IPS-18a (cell line): ENCODE data around the gene SHC1.

ENCODE experiments used
- H3K27ac ChIP-seq: one replicate; pipeline ENCODE4 v1.5.1; 2013; ENCODE audit warnings: low read length
- H3K27me3 ChIP-seq: one replicate; pipeline ENCODE4 v1.6.1; 2013; ENCODE audit warnings: mild to moderate bottlenecking, low read length; ENCODE audit not compliant: control insufficient read depth, insufficient read depth
- H3K36me3 ChIP-seq: one replicate; pipeline ENCODE4 v1.6.1; 2013; ENCODE audit warnings: low read depth, low read length; ENCODE audit not compliant: control insufficient read depth
- H3K4me1 ChIP-seq: one replicate; pipeline ENCODE4 v1.6.1; 2013; ENCODE audit warnings: low read depth, low read length; ENCODE audit not compliant: control insufficient read depth
- H3K4me3 ChIP-seq: one replicate; pipeline ENCODE4 v1.5.1; 2013; ENCODE audit warnings: low read length
- H3K9ac ChIP-seq: one replicate; pipeline ENCODE4 v1.6.1; 2013; ENCODE audit warnings: mild to moderate bottlenecking, low read length, moderate library complexity
- H3K9me3 ChIP-seq: one replicate; pipeline ENCODE4 v1.6.1; 2013; ENCODE audit warnings: low read depth, low read length; ENCODE audit not compliant: control insufficient read depth

Gene SHC1

GRCh38 chr1:154966111-154966510 is 4.4 kb downstream of the SHC1 start:
- Histone ChIP-seq H3K27ac (no peak overlapping the region), H3K27me3 (no peaks in the 10 kb centered on the region), H3K4me3 (no peak overlapping the region), H3K9ac (no peak overlapping the region), H3K36me3 (peaks cover 46% of the 10 kb centered on the region), H3K9me3 (no peaks in the 10 kb centered on the region), H3K4me1 (peaks cover 4% of the 10 kb centered on the region)

GRCh38 chr1:154964359-154964758 is 6.2 kb downstream of the SHC1 start:
- H3K27ac ChIP-seq = no peak overlapping the region
- peaks cover 5% of the 10 kb centered on the region for H3K4me1 ChIP-seq
- H3K4me3 ChIP-seq = no peak overlapping the region
- no peak overlapping the region for H3K9ac ChIP-seq
- H3K27me3 ChIP-seq = no peaks in the 10 kb centered on the region
- H3K9me3 ChIP-seq = no peaks in the 10 kb centered on the region
- H3K36me3 ChIP-seq = peaks cover 46% of the 10 kb centered on the region

GRCh38 chr1:154963643-154964042 is 6.9 kb downstream of the SHC1 start:
- no peaks in the 10 kb centered on the region for H3K27me3 ChIP-seq
- H3K36me3 ChIP-seq = peaks cover 48% of the 10 kb centered on the region
- no peak overlapping the region for H3K27ac ChIP-seq
- H3K9me3 ChIP-seq = no peaks in the 10 kb centered on the region
- H3K4me1 ChIP-seq = peaks cover 5% of the 10 kb centered on the region
- H3K4me3 ChIP-seq = no peak overlapping the region
- H3K9ac ChIP-seq = no peak overlapping the region

GRCh38 chr1:154962795-154963330 is 7.7 kb downstream of the SHC1 start:
- Histone ChIP-seq H3K4me3 (peak overlapping the region; percentile 88), H3K27ac (no peak overlapping the region), H3K9ac (peak overlapping the region; percentile 74), H3K36me3 (peaks cover 52% of the 10 kb centered on the region), H3K9me3 (no peaks in the 10 kb centered on the region), H3K27me3 (no peaks in the 10 kb centered on the region), H3K4me1 (peaks cover 5% of the 10 kb centered on the region)

- H3K27ac ChIP-seq = no peak overlapping the region
- H3K27me3 ChIP-seq = no peaks in the 10 kb centered on the region
- H3K4me3 ChIP-seq = peak overlapping the region; percentile 88
- H3K9ac ChIP-seq = peak overlapping the region; percentile 74
- peaks cover 5% of the 10 kb centered on the region for H3K4me1 ChIP-seq
- H3K9me3 ChIP-seq = no peaks in the 10 kb centered on the region
- peaks cover 49% of the 10 kb centered on the region for H3K36me3 ChIP-seq
Observed at GRCh38 chr1:154962156-154962749, 8.3 kb downstream of the SHC1 start.

GRCh38 chr1:154961207-154962155 is 9.1 kb downstream of the SHC1 start, which contains the start of gene PYGO2:
TSS of gene PYGO2 (minus strand) at chr1:154961782. CDS start at chr1:154961576, 206 bp downstream.
- Histone ChIP-seq H3K9ac (peak within 1 kb of the TSS; percentile 74), H3K36me3 (peaks cover 41% of the 10 kb centered on the region), H3K27me3 (no peaks in the 10 kb centered on the region), H3K4me1 (peaks cover 13% of the 10 kb centered on the region), H3K9me3 (no peaks in the 10 kb centered on the region), H3K27ac (no peak within 1 kb of the TSS), H3K4me3 (peak within 1 kb of the TSS; percentile 88)

GRCh38 chr1:154960446-154961136 is 10.0 kb downstream of the SHC1 start:
- H3K4me1 ChIP-seq = peaks cover 13% of the 10 kb centered on the region
- no peak overlapping the region for H3K27ac ChIP-seq
- H3K9me3 ChIP-seq = no peaks in the 10 kb centered on the region
- H3K9ac ChIP-seq = peak overlapping the region; percentile 74
- H3K27me3 ChIP-seq = no peaks in the 10 kb centered on the region
- H3K36me3 ChIP-seq = peaks cover 32% of the 10 kb centered on the region
- peak overlapping the region; percentile 88 for H3K4me3 ChIP-seq

- Histone ChIP-seq H3K27ac (no peak overlapping the region), H3K4me1 (peaks cover 22% of the 10 kb centered on the region), H3K27me3 (no peaks in the 10 kb centered on the region), H3K9ac (no peak overlapping the region), H3K9me3 (no peaks in the 10 kb centered on the region), H3K36me3 (peaks cover 21% of the 10 kb centered on the region), H3K4me3 (no peak overlapping the region)
Observed at GRCh38 chr1:154959426-154959780, 11.1 kb downstream of the SHC1 start.

- no peak overlapping the region for H3K4me3 ChIP-seq
- H3K4me1 ChIP-seq = peaks cover 27% of the 10 kb centered on the region
- H3K9me3 ChIP-seq = no peaks in the 10 kb centered on the region
- H3K9ac ChIP-seq = no peak overlapping the region
- H3K27ac ChIP-seq = no peak overlapping the region
- peaks cover 16% of the 10 kb centered on the region for H3K36me3 ChIP-seq
- no peaks in the 10 kb centered on the region for H3K27me3 ChIP-seq
Observed at GRCh38 chr1:154958681-154959425, 11.7 kb downstream of the SHC1 start.

GRCh38 chr1:154958036-154958435 is 12.5 kb downstream of the SHC1 start:
- Histone ChIP-seq H3K36me3 (peaks cover 7% of the 10 kb centered on the region), H3K9me3 (no peaks in the 10 kb centered on the region), H3K27me3 (no peaks in the 10 kb centered on the region), H3K27ac (no peak overlapping the region), H3K4me1 (peaks cover 28% of the 10 kb centered on the region), H3K4me3 (no peak overlapping the region), H3K9ac (no peak overlapping the region)
